ENCODE data around the gene CMTM5.
"Not testable (repeated sequence)": the region's sequence is repeated elsewhere in the genome, so short reads cannot be mapped to it uniquely, and the experiment has no call there.

Gene CMTM5

GRCh38 chr14:23399136-23399535 lies 22.3 kb downstream of the CMTM5 start:
- no peak for DNase-seq (ENCODE audit: low spot score)

GRCh38 chr14:23399591-23399990 lies 22.7 kb downstream of the CMTM5 start:
- DNase-seq (ENCODE audit: low spot score): no peak

- not testable (repeated sequence) for DNase-seq (ENCODE audit: low spot score)
Observed at GRCh38 chr14:23400496-23401149, 23.8 kb downstream of the CMTM5 start.

GRCh38 chr14:23401291-23401690 lies 24.4 kb downstream of the CMTM5 start:
- no peak for DNase-seq (ENCODE audit: low spot score)

DNA sequence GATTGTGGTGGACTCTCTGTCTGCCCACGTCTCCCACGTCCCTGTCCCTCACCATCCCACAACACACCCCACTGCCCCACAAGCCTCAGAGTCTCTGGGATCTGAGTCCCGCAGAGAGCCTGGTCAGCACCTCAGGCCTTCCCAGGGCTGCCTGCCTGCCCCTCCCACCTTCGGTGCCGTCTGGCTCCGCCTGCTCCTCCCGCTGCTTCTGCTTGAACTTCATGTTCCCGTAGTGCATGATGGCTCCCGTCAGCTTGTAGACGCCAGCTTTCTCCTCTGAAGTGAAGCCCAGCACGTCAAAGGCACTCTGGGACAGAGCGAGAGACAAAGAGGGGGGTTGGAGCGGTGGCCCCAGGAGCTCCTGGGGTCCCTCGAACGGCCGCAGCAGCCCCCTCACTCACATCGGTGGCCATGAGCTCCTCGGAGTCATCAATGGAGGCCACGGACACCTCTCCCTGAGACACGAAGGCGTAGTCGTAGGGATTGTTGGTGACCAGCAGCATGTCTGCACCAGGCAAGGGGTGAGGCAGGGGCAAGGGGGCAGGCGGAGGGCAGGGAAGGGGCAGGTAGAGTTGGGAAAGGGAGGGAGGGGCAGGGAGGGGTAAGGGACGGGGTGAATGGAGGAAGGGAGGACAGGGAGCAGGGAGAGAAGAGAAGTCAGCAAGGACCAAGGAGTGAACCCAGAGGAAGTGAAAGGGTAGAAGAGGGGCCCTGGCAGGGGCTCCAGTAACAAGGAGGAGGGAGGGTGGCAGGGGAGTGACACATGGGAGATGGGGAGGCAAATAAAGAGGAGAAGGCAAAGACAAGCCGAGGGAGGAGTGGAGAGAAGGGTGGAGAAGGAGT lies 25.7 kb downstream of the CMTM5 start:
- no peak for DNase-seq (ENCODE audit: low spot score)

- no peak for DNase-seq (ENCODE audit: low spot score)
Observed at GRCh38 chr14:23403139-23403438, 26.2 kb downstream of the CMTM5 start.

DNA sequence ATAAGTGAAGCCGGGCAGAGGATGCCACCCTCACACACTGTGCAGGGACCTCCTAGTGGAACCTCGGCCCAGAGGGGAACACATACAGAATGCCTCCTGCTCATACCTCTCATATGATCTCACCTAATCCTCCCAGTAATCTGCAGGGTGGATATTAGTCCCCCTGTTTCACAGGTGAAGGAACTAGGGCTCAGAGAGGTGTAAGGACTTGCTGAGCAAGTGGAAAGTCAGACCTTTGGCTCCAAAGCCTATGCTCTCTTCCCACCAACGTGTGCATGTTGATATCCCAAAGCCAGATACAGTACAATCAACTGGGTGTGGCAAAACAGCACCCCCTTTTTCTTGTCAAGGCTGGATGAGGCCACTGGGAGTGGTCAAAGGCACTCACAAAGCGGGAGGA lies 27.1 kb downstream of the CMTM5 start:
- DNase-seq (ENCODE audit: low spot score): no peak

DNA sequence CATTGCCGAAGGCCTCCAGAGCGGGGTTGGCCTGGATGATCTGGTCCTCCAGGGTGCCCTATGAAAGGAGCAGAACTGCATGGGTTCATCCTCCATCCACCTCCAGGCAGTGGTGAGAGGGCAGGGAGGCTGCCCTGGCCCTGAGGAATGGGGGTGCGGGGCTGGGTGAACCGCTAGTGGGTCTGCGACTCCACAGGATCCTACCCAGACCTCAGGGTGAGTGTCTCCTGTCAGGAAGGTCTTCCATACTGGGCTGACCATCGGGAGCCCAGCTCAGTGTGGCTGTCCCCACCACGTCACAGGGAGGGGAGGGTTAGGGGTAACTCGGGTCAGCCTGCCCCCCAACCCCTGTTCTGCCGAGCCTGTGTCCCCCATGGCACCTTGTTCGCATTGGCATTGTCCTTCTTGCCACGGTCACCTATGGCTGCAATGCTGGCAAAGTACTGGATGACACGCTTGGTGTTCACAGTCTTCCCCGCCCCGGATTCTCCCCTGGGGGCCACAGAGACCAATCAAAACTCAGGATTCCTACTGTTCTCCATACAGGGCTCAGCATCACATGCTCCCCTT lies 27.6 kb downstream of the CMTM5 start:
- DNase-seq (ENCODE audit: low spot score): no peak

DNA sequence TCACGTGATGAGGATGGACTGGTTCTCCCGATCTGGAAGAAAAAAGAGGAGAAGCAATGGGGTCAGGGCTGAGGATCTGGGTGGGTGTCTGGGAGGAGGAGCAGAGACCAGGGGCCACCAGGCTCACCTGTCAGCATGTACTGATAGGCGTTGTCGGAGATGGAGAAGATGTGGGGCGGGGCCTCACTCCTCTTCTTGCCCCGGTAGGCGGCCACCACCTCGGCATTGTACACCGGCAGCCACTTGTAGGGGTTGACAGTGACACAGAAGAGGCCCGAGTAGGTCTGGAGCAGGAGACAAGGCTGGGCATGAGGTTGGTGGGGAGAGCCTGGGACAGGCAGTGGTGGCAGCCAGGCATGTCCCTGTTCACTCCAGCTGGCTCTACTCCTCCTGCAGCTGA lies 28.2 kb downstream of the CMTM5 start:
- DNase-seq (ENCODE audit: low spot score): no peak

DNA sequence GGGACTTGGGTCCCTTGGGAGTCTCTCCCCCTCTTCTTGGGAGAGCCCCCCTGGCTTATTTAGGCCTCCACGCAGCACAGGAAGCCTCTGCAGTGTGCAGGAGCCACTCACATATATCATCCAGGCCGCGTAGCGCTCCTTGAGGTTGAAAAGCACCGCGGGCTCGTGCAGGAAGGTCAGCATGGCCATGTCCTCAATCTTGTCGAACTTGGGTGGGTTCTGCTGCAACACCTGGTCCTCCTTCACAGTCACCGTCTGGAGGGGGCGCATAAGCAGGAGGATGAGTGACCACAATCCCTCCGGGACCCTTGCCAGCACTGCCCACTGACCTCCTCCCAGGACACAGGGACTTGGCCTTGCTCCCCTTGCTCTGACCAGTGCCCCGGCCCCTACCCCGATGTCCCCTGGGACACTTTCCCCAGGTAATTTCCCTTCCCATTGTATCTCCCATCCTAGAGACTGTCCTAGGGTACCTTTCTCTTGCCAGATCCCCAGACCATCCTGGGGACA lies 28.7 kb downstream of the CMTM5 start:
- no peak for DNase-seq (ENCODE audit: low spot score)

GRCh38 chr14:23406244-23406643 lies 29.4 kb downstream of the CMTM5 start:
- no peak for DNase-seq (ENCODE audit: low spot score)

DNA sequence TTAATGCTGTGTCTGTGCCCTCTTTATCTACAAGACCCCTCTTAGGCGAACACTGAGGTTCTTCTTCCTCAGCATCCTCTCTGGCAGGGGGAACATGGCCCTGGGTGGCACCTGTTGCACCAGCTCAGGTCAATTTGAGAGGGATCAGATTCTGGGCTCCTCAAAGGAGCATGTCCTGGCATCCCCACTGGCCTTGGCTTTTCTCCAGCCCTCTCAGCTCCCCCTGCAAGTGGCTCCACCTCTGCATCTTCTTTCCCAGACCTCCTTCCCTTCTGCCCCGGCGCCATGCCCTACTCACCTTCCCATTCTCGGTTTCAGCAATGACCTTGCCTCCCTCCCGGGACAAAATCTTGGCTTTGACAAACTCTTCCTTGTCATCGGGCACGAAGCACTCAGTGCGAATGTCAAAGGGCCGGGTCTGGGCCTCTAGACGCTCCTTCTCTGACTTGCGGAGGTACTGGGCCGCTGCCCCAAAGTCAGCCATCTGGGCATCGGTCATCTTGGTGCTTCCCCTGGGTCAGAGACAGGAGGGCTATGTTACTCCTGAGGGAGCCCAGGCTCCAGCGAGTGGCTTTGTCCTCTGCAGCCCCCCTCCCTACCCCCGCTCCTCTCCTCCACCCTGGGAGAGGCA lies 30.0 kb downstream of the CMTM5 start:
- no peak for DNase-seq (ENCODE audit: low spot score)

DNA sequence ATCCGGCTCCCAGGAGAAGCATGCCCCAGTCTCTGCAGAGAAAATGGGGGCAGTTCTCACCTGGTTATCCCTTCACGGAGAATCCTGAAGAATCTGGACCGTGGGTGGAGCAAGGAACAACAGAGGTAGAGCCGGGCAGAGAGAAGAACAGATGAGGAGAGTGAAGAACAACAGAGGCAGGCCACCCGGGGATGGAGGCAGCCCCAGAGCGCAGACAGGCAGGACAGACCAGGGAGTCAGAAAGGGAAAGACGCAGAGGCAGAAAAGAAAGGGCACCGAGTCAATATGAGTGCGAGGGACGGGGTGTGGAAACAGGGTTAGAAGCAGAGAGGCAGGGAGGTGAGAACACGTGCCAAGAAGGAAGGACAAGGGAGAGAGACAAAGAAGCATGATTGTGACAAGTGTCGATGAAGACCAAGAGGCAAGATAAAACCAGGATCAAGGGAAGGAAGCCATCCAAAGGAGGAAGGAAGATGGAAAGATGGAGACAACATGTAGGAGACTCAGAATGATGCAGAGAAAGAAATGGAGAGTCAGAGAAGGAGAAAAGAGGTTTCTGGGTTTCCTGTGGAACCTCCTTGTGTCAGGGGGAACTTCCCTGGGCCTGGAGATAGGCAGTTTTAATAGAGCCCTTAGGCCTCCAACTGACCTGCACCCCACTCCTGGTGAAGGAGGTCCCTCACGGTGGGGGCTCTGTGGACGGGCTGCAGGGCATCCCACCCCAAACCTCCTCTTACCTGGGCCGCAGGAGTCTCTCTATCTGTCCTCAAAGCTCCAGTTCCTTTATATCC lies 30.9 kb downstream of the CMTM5 start, which contains the start of gene MYH6:
Gene MYH6 (minus strand): TSS at position 758 of the 791 bp plus-strand sequence. CDS start 1,050 bp downstream, outside the sequence.
- no peak for DNase-seq (ENCODE audit: low spot score)

DNA sequence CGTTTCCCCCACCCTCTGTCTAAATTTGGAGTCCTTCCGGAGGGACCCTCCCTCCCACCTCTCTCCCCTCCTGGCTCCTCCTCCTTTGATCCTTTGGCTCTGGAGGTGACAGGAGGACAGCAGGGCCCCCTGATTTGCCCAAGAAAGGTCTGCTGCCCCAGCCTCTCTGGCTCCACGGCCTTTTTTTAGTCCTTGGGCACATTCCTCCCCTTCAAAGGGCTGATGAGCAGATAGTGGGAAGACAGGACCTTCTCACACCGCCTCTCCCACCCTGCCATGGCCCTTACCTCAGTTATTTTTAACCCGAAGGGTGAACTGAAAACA lies 31.4 kb downstream of the CMTM5 start:
- no peak for DNase-seq (ENCODE audit: low spot score)

GRCh38 chr14:23409475-23409874 lies 32.6 kb downstream of the CMTM5 start:
- no peak for DNase-seq (ENCODE audit: low spot score)

GRCh38 chr14:23409966-23410635 lies 33.3 kb downstream of the CMTM5 start:
- no peak for DNase-seq (ENCODE audit: low spot score)

- no peak for DNase-seq (ENCODE audit: low spot score)
Observed at GRCh38 chr14:23411563-23412525, 35.0 kb downstream of the CMTM5 start.

DNA sequence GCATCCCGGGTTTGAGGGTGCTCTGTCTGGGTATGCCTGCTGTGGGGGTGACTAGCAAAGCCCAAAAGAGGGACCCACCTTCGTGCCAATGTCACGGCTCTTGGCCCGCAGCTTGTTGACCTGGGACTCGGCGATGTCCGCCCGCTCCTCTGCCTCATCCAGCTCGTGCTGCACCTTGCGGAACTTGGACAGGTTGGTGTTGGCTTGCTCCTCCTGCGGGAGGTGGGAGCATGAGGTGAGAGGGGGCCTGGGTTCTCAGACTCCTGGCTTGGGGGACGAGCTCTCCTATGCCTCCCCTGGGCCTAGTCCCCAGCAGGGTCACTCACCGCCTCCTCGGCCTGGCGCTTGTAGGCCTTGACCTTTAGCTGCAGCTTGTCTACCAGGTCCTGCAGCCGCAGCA lies 36.8 kb downstream of the CMTM5 start:
- DNase-seq (ENCODE audit: low spot score): no peak

- no peak for DNase-seq (ENCODE audit: low spot score)
Observed at GRCh38 chr14:23414254-23414653, 37.4 kb downstream of the CMTM5 start.

Data from AG08395 (cell line).